HUES64 (cell line): ENCODE measurements around the gene KSR2.
"Not testable (repeated sequence)": the region's sequence is repeated elsewhere in the genome, so short reads cannot be mapped to it uniquely, and the experiment has no call there.

Experiments
- H3K27ac ChIP-seq: 2 replicates; pipeline ENCODE4 v1.7.0; 2013; ENCODE audit warnings: low read depth, low read length, inconsistent platforms
- H3K27me3 ChIP-seq: 2 replicates; pipeline ENCODE4 v1.6.1; 2013; ENCODE audit warnings: mild to moderate bottlenecking, low read length; ENCODE audit not compliant: insufficient read depth
- H3K36me3 ChIP-seq: 2 replicates; pipeline ENCODE4 v1.6.1; 2013; ENCODE audit warnings: mild to moderate bottlenecking, low read length; ENCODE audit not compliant: insufficient read depth
- H3K4me1 ChIP-seq: 2 replicates; pipeline ENCODE4 v1.6.1; 2013; ENCODE audit warnings: mild to moderate bottlenecking, low read length, moderate library complexity; ENCODE audit not compliant: insufficient read depth
- H3K4me3 ChIP-seq: 2 replicates; pipeline ENCODE4 v1.5.1; 2013; ENCODE audit warnings: mild to moderate bottlenecking, low read length, moderate library complexity
- H3K9ac ChIP-seq: 2 replicates; pipeline ENCODE4 v1.6.1; 2013; ENCODE audit warnings: mild to moderate bottlenecking, low read depth, low read length
- H3K9me3 ChIP-seq: 2 replicates; pipeline ENCODE4 v1.6.1; 2013; ENCODE audit warnings: low read depth, low read length; ENCODE audit not compliant: insufficient read depth
- WGBS: fragments of 150-250, 120-280 bp; methylation state at CpG from one replicate; pipeline ENCODE4 v1.1.7; 2013; ENCODE audit warnings: missing lambda C conversion rate; 5-methylcytosine and 5-hydroxymethylcytosine counted together

The KSR2 gene

GRCh38 chr12:117660896-117661295 lies 307.9 kb downstream of the KSR2 start:
- Histone ChIP-seq H3K27ac (no peak overlapping the region), H3K4me1 (no peaks in the 10 kb centered on the region), H3K36me3 (no peaks in the 10 kb centered on the region), H3K4me3 (no peak overlapping the region), H3K9me3 (no peaks in the 10 kb centered on the region), H3K9ac (no peak overlapping the region), H3K27me3 (no peaks in the 10 kb centered on the region)
- 92% methylated on average over 3 of the region's 3 CpGs for WGBS

GRCh38 chr12:117658226-117658625 lies 310.6 kb downstream of the KSR2 start:
- Histone ChIP-seq H3K4me1 (no peaks in the 10 kb centered on the region), H3K27ac (no peak overlapping the region), H3K27me3 (no peaks in the 10 kb centered on the region), H3K9me3 (no peaks in the 10 kb centered on the region), H3K4me3 (no peak overlapping the region), H3K36me3 (no peaks in the 10 kb centered on the region), H3K9ac (no peak overlapping the region)
- 85% methylated on average over 1 of the region's 2 CpGs for WGBS

GRCh38 chr12:117649796-117650195 lies 319.0 kb downstream of the KSR2 start:
- H3K27ac ChIP-seq, result no peak overlapping the region
- no peaks in the 10 kb centered on the region for H3K36me3 ChIP-seq
- no peak overlapping the region for H3K9ac ChIP-seq
- no peaks in the 10 kb centered on the region for H3K27me3 ChIP-seq
- H3K4me1 ChIP-seq, result no peaks in the 10 kb centered on the region
- H3K9me3 ChIP-seq, result 0 out of 2 replicates have a peak, but pooled peaks cover 2% of the 10 kb centered on the region
- H3K4me3 ChIP-seq, result no peak overlapping the region

GRCh38 chr12:117646520-117646919 lies 322.3 kb downstream of the KSR2 start:
- Histone ChIP-seq H3K4me3 (no peak overlapping the region), H3K4me1 (no peaks in the 10 kb centered on the region), H3K9ac (no peak overlapping the region), H3K27me3 (no peaks in the 10 kb centered on the region), H3K36me3 (no peaks in the 10 kb centered on the region), H3K27ac (no peak overlapping the region), H3K9me3 (0 out of 2 replicates have a peak, but pooled peaks cover 2% of the 10 kb centered on the region)
- 77% methylated on average over 7 of the region's 7 CpGs for WGBS

GRCh38 chr12:117645473-117645872 lies 323.3 kb downstream of the KSR2 start:
- H3K27me3 ChIP-seq, result no peaks in the 10 kb centered on the region
- no peak overlapping the region for H3K9ac ChIP-seq
- H3K4me1 ChIP-seq, result no peaks in the 10 kb centered on the region
- no peak overlapping the region for H3K4me3 ChIP-seq
- no peaks in the 10 kb centered on the region for H3K36me3 ChIP-seq
- H3K27ac ChIP-seq, result no peak overlapping the region
- 0 out of 2 replicates have a peak, but pooled peaks cover 2% of the 10 kb centered on the region for H3K9me3 ChIP-seq
- 100% methylated on average over 1 of the region's 3 CpGs for WGBS

DNA sequence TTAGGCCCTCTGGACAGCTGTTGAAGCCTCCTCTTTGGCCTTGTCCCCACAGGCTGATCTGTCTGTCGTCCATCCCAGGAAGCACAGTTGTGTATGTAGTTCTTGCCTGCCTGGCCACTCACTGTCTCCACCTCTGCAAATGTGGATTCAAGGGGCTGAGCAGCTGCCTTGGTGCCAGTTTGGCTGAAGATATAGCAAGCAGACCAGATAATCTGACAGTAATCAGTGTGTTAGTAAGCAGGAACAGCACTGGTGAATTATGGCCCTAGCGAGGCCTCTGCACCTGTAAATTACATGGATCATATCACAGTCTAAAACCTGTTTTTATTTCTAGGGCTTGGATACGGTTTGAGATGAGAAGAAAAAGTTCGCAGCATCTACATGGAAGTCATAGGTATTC lies 324.8 kb downstream of the KSR2 start:
- H3K27ac ChIP-seq, result no peak overlapping the region
- H3K9me3 ChIP-seq, result no peaks in the 10 kb centered on the region
- H3K27me3 ChIP-seq, result no peaks in the 10 kb centered on the region
- no peak overlapping the region for H3K9ac ChIP-seq
- 85% methylated on average over 4 of the region's 4 CpGs for WGBS
- H3K36me3 ChIP-seq, result no peaks in the 10 kb centered on the region
- no peaks in the 10 kb centered on the region for H3K4me1 ChIP-seq
- no peak overlapping the region for H3K4me3 ChIP-seq

GRCh38 chr12:117641885-117642284 lies 326.9 kb downstream of the KSR2 start:
- Histone ChIP-seq H3K36me3 (no peaks in the 10 kb centered on the region), H3K27me3 (no peaks in the 10 kb centered on the region), H3K4me3 (no peak overlapping the region), H3K9me3 (no peaks in the 10 kb centered on the region), H3K9ac (no peak overlapping the region), H3K4me1 (no peaks in the 10 kb centered on the region), H3K27ac (no peak overlapping the region)
- WGBS, result 87% methylated on average over 7 of the region's 7 CpGs

GRCh38 chr12:117640511-117640910 lies 328.3 kb downstream of the KSR2 start:
- no peak overlapping the region for H3K27ac ChIP-seq
- H3K9me3 ChIP-seq, result no peaks in the 10 kb centered on the region
- no peaks in the 10 kb centered on the region for H3K4me1 ChIP-seq
- no peak overlapping the region for H3K9ac ChIP-seq
- H3K36me3 ChIP-seq, result no peaks in the 10 kb centered on the region
- WGBS, result 93% methylated on average over 6 of the region's 6 CpGs
- no peak overlapping the region for H3K4me3 ChIP-seq
- no peaks in the 10 kb centered on the region for H3K27me3 ChIP-seq

GRCh38 chr12:117629454-117629853 lies 339.3 kb downstream of the KSR2 start:
- no peak overlapping the region for H3K27ac ChIP-seq
- 90% methylated on average over 2 of the region's 2 CpGs for WGBS
- no peaks in the 10 kb centered on the region for H3K36me3 ChIP-seq
- no peak overlapping the region for H3K9ac ChIP-seq
- no peaks in the 10 kb centered on the region for H3K4me1 ChIP-seq
- H3K4me3 ChIP-seq, result no peak overlapping the region
- no peaks in the 10 kb centered on the region for H3K27me3 ChIP-seq
- H3K9me3 ChIP-seq, result no peaks in the 10 kb centered on the region

DNA sequence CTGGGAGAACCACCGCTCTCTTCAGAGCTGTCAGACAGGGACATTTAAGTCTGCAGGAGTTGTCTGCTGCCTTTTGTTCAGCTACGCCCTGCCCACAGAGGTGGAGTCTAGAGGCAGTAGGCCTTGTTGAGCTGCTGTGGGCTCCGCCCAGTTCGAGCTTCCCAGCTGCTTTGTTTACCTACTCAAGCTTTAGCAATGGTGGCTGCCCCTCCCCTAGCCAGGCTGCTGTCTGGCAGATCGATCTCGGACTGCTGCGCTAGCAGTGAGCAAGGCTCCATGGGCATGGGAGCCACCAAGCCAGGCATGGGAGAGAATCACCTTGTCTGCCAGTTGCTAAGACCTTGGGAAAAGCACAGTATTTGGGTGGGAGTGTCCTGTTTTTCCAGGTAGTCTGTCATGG lies 340.1 kb downstream of the KSR2 start:
- H3K4me3 ChIP-seq, result peak overlapping the region; percentile 50
- H3K9me3 ChIP-seq, H3K27ac ChIP-seq, H3K4me1 ChIP-seq, H3K27me3 ChIP-seq, H3K36me3 ChIP-seq: not testable (repeated sequence)
- WGBS, result 36% methylated on average over 7 of the region's 7 CpGs
- H3K9ac ChIP-seq, result peak overlapping the region; percentile 51; the same call in 1 of the 2 replicates

DNA sequence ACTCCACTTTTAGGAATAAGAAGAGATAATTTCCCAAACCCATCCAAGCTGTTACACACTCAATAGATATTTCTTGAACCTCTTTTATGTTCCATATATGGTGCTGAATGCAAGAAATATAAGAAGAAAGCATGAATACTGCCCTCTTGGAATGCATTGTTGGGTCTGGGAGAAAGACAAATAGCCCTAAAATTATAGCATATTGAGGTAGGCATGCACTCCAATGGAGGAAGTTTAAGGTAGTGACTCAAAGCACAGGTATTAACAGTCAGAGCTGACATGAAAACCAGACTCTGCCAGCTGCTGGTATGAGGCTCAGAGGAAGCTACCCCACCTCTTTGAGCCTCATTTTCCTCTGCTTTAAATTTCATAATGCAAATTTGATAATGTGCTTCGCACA lies 346.0 kb downstream of the KSR2 start:
- no peaks in the 10 kb centered on the region for H3K9me3 ChIP-seq
- 89% methylated on average over 1 of the region's 1 CpG for WGBS
- H3K27ac ChIP-seq, result no peak overlapping the region
- H3K27me3 ChIP-seq, result no peaks in the 10 kb centered on the region
- no peaks in the 10 kb centered on the region for H3K36me3 ChIP-seq
- no peaks in the 10 kb centered on the region for H3K4me1 ChIP-seq
- H3K4me3 ChIP-seq, result no peak overlapping the region
- no peak overlapping the region for H3K9ac ChIP-seq

GRCh38 chr12:117622087-117622486 lies 346.7 kb downstream of the KSR2 start:
- no peak overlapping the region for H3K9ac ChIP-seq
- H3K36me3 ChIP-seq, result no peaks in the 10 kb centered on the region
- H3K27ac ChIP-seq, result no peak overlapping the region

More at GRCh38 chr12:117622087-117622486, 346.7 kb downstream of the KSR2 start:
- Histone ChIP-seq H3K4me1 (no peaks in the 10 kb centered on the region), H3K4me3 (no peak overlapping the region), H3K27me3 (no peaks in the 10 kb centered on the region), H3K9me3 (no peaks in the 10 kb centered on the region)
